IMR-90 (cell line): ENCODE data around the gene ARMC9.

Source experiments
- CEBPB ChIP-seq: IDR thresholded peaks from 2 replicates; pipeline ENCODE4 v1.6.1; 2012; ENCODE audit warnings: low read depth, low read length, improper control_type of control experiment
- CHD1 ChIP-seq: IDR thresholded peaks from 2 replicates; pipeline ENCODE4 v1.6.1; 2012; ENCODE audit warnings: low read depth, low read length, improper control_type of control experiment
- FOS ChIP-seq: fragments of 150-350 bp; IDR thresholded peaks from 2 replicates; pipeline ENCODE4 v1.6.1; 2016; ENCODE audit warnings: low read depth, low read length
- MAZ ChIP-seq: IDR thresholded peaks from 2 replicates; pipeline ENCODE4 v1.6.1; 2012; ENCODE audit warnings: low read depth, mild to moderate bottlenecking, low read length, improper control_type of control experiment, moderate library complexity, borderline replicate concordance
- MXI1 ChIP-seq: IDR thresholded peaks from 2 replicates; pipeline ENCODE4 v1.6.1; 2012; ENCODE audit warnings: low read depth, mild to moderate bottlenecking, low read length, moderate library complexity, borderline replicate concordance
- POLR2A ChIP-seq: IDR thresholded peaks from 2 replicates; pipeline ENCODE4 v1.6.1; 2012; ENCODE audit warnings: mild to moderate bottlenecking, low read depth, low read length
- RAD21 ChIP-seq: IDR thresholded peaks from 2 replicates; pipeline ENCODE4 v1.6.1; 2012; ENCODE audit warnings: low read length, improper control_type of control experiment
- RCOR1 ChIP-seq: IDR thresholded peaks from 2 replicates; pipeline ENCODE4 v1.6.1; 2012; ENCODE audit warnings: mild to moderate bottlenecking, low read length, improper control_type of control experiment; ENCODE audit not compliant: insufficient replicate concordance
- RFX5 ChIP-seq: IDR thresholded peaks from 2 replicates; pipeline ENCODE4 v1.8.0; 2012; ENCODE audit warnings: low read depth, mild to moderate bottlenecking, low read length, moderate library complexity
- SMC3 ChIP-seq: fragments of 150-350 bp; IDR thresholded peaks from 2 replicates; pipeline ENCODE4 v1.6.1; 2016; ENCODE audit warnings: low read depth, mild to moderate bottlenecking, antibody characterized with exemption, low read length, moderate library complexity
- TF ChIP-seq, protein P1 (sequence below): conservative IDR thresholded peaks from 2 replicates; pipeline ENCODE4 v1.5.1; 2012; ENCODE audit warnings: mild to moderate bottlenecking, low read depth, low read length, improper control_type of control experiment
- TF ChIP-seq, protein P2 (sequence below): fragments of 150-350 bp; IDR thresholded peaks from 2 replicates; pipeline ENCODE4 v1.6.1; 2016; ENCODE audit warnings: low read depth, mild to moderate bottlenecking, low read length, moderate library complexity, borderline replicate concordance
- TF ChIP-seq, protein P3 (sequence below): fragments of 150-350 bp; IDR thresholded peaks from 2 replicates; pipeline ENCODE4 v1.6.1; 2017; ENCODE audit warnings: mild to moderate bottlenecking, antibody characterized with exemption, low read length, low read depth

DNA sequence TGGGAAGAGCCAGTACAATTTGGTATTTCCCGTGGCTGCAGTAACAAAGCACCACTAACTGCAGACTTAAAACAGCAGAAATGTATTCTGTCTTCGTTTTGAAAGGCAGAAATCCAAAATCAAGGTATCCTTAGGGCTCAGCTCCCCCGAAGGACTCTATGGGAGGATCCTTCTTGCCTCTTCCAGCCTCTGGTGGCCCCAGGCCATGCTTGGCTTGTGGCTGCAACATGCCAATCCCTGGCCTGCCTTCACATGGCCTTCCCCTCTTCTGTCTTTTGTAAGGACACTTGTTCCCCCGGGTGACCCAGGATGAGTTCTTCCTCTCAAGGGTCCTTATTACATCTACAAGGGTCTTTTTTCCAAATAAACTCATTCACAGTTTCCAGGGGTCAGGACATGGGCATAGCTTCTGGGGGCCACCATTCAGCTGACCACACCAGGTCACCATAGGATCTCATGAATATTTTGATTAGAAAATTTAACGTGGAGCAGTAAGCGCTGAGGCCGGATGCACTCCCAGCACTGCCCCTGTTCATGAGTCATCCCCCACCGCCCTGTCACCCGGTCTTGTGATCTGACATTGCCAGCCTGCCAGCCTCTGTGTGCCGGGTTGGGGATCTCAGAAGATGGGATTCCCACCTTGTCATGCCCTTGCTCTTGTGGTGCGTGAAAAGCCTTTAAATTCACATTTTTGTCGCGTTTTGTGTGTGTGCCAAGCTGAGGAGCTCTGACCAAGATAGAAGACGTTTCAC is 135.9 kb downstream of the ARMC9 start:
- TF ChIP-seq, protein P1, sequence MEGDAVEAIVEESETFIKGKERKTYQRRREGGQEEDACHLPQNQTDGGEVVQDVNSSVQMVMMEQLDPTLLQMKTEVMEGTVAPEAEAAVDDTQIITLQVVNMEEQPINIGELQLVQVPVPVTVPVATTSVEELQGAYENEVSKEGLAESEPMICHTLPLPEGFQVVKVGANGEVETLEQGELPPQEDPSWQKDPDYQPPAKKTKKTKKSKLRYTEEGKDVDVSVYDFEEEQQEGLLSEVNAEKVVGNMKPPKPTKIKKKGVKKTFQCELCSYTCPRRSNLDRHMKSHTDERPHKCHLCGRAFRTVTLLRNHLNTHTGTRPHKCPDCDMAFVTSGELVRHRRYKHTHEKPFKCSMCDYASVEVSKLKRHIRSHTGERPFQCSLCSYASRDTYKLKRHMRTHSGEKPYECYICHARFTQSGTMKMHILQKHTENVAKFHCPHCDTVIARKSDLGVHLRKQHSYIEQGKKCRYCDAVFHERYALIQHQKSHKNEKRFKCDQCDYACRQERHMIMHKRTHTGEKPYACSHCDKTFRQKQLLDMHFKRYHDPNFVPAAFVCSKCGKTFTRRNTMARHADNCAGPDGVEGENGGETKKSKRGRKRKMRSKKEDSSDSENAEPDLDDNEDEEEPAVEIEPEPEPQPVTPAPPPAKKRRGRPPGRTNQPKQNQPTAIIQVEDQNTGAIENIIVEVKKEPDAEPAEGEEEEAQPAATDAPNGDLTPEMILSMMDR = no peak
- TF ChIP-seq, protein P2, sequence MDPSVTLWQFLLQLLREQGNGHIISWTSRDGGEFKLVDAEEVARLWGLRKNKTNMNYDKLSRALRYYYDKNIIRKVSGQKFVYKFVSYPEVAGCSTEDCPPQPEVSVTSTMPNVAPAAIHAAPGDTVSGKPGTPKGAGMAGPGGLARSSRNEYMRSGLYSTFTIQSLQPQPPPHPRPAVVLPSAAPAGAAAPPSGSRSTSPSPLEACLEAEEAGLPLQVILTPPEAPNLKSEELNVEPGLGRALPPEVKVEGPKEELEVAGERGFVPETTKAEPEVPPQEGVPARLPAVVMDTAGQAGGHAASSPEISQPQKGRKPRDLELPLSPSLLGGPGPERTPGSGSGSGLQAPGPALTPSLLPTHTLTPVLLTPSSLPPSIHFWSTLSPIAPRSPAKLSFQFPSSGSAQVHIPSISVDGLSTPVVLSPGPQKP = no peak
- no peak for TF ChIP-seq FOS
- no peak for TF ChIP-seq CEBPB
- no peak for TF ChIP-seq MXI1
- no peak for TF ChIP-seq POLR2A
- TF ChIP-seq SMC3 = no peak
- TF ChIP-seq MAZ = no peak
- TF ChIP-seq CHD1 = no peak
- no peak for TF ChIP-seq RCOR1
- TF ChIP-seq RFX5 = no peak
- TF ChIP-seq RAD21 = no peak
- TF ChIP-seq, protein P3, sequence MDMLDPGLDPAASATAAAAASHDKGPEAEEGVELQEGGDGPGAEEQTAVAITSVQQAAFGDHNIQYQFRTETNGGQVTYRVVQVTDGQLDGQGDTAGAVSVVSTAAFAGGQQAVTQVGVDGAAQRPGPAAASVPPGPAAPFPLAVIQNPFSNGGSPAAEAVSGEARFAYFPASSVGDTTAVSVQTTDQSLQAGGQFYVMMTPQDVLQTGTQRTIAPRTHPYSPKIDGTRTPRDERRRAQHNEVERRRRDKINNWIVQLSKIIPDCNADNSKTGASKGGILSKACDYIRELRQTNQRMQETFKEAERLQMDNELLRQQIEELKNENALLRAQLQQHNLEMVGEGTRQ = no peak
